Measurements from ENCODE around the gene SLC16A12.
"Not testable (repeated sequence)": the region's sequence is repeated elsewhere in the genome, so short reads cannot be mapped to it uniquely, and the experiment has no call there.

Gene SLC16A12

DNA sequence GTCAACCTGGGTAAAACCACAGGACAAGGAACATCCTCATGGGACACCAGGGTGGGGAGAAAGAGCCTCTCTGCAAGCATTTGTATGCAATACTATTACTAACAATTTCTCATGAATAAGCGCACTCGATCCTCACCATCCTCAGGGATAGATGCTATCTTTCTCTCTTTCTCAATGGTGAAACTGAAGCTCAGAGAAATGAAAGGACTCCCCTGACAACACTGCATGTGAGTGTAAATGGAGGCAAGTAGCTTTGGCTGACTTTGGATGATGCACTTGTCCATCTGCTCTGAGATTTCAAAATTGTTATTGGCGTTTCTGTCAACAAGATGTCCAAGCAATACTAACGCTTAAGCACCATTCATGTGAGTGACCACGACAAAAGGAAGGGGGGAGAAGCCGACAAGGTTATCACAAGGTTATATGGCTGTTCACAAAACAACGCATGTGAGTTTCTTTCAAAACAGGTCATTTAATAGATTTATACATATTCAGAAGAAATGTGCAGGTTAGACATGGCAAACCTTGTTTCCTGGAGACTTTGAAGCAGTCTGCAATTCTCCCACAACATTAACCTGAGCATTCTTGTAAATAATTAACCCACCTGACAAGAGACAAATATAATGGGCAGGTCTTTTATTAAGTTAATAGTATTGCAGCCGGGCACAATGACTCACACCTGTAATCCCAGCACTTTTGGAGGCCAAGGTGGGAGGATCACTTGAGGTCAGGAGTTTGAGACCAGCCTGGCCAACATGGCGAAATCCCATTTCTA is 67.0 kb downstream of the SLC16A12 start:
- no peak for DNase-seq

DNA sequence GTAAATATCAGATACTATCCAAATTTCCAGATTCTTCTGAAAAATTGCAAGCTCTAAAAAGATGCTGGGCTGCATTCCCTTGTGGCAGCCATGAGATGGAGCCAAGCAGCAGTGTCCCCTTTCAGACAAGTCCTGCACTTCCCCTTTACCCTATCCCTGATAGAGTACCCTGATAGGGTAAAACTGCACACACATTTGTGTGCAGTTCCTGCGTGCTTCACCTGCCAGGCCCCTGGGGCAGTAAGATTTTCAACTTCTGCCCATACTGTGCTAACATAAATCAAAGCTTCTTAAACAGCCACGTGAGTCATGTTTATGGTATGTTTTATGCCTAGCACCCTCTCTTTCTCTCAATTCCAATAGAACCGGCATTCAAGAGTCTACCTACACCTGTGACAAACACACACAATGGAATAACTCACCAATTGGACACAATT is 68.8 kb downstream of the SLC16A12 start:
- DNase-seq = peak; percentile 48

DNA sequence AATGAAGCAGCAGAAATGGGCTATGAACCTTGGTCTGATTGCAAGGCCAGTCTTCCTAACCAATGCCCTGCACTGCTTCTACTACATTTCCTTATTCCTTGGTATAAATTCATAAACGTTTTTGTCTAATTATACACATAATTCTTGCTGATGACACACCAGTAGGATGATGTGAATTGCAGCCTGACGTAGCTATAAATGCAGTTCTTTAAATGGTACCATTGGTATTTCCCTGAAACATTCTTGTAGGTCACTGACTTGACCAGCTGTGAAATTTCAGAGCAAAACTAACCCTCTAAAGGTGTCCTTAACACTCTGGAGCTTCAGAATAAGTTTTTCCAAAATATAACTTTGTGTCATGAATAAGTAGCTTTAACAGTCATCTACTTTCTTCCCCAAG is 70.2 kb downstream of the SLC16A12 start:
- no peak for DNase-seq

DNA sequence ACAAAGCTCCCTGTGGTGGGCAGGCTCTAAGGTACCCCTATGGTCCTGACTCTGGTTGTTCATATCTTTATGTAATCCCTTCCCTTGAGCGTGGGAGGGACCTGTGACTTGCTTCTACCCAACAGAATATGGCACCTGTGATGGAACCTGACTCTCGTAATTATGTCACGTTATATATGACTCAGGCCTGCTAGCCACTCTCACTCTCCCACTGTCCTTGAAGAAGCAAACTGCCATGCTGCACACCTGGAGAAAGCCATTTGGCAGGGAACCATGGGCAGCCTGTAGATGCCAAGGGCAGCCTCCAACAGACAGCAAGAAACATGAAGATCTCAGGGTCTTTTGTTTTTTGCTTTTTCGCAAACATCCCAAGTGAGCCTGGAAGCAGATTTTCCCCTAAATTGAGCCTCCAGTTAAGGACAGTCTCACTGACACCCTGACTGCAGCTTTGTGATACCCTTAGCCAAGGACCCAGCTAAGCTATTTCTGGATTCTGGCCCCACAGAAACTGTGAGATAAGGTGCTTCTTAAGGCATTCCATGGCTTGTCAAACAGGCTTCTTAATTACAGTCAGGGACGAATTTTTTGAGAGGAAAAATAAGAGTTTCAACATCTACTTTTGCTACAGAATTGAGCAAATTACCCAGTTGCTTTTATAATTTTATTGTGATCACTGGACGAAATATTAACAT is 71.4 kb downstream of the SLC16A12 start:
- DNase-seq = no peak

DNA sequence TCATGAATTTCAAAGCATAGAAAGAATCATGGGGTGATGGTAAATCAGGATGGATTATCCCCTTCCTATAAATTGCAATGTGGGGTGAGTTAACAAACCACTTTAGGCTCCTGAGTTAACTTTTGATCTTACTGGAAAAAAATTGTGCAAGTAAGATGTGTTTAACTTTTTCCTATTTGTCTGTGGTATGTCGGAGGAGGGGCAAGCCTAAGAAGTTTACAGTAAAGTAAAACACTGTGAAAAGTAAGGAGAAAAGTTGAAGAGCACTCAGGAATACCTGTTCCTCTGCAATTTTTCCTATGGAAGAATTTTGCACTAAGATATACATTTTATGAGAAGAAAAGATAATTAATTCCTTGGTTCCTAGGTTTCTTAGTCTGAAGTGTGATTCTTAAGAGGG is 76.6 kb downstream of the SLC16A12 start:
- DNase-seq = peak; percentile 19

DNA sequence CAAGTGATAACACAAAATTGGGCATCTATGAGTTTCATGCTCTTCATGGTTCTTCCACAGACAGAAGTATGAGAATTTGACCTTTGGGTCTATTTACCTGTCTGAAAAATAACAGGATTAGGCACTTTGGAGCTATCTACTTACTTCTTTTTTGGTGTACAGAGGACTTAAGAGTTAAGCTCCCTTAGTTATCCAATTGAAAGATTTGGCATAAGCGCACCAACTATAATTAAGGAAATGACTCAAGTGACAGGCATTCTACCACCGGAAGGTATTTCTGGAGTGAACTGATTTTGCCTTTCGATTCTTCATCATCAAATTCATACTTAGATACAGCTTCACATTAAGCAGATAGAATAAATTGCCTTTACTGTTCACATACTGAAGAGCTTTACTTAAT is 77.1 kb downstream of the SLC16A12 start:
- peak; percentile 77 for DNase-seq

DNA sequence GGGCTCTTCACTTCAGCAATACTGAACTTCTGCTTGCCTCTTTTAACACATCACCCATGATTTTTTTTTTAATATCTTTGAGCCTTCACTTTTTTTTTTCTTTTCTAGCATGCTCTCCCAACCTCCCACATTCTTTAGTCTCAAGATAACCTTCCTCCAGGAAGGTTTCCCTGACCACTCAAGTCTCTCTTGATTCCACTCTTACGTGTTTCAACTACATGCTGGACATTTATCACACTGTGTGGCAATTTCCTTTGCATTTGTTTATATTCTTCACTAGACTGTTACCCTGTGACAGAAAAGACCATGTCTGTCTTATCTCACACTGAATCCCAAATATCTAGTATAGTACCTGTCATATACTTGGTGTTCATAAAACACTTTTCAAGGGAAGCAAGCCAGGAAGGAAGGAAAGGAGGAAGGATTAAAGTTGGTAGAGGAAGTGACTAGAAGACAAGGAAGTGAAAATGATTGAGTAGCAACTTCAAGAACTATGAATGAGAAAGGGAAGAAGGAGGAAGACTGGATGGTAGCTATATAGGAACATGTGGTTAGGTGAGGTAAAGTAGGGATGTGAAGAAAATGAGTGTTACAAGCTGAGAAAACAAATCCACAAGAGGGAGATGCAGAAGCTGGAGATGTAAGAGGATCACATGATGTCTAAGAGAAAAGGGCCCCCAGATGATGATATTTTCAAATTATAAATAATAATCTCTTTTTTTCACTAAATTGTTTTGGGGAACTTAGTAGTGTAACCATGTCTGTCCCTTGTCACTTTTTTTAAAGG is 80.6 kb downstream of the SLC16A12 start:
- DNase-seq = no peak

DNA sequence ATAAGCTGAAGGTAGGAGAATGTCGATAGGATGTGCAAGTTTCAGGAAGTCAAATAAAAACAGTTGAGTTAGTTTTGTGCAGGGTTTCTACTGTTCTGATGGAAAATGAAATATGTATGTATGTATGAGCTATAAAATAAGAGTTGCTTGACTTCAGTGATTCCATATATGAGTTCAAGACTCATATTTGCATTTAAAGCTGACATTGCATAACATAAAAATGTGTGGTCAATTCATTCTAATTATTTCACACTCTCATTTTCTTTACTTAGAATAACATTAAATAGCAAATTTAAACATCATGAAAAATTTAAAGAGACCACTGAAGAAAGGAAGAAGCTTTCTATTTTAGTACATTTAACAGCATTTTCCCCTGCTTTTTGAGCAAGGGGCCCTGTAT is 83.2 kb downstream of the SLC16A12 start:
- no peak for DNase-seq

DNA sequence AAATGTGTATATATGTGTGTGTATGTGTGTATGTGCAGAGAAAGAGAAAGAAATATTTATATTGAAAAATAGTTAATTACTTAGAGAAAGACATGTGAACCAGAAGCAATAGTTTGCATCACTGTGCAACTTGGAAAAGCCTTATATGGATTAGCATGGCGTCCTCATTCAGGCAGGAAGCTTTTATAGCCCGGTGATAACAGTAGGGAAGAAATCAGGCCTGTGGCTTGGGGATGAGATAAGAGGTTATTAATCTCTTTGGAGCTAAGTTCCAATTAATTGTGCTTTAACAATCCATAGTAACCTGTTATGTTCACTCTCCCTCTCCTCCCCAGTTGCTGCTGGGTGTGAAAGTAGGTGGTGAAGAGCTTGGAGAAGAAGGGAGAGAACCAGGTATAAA is 84.5 kb downstream of the SLC16A12 start:
- no peak for DNase-seq

DNA sequence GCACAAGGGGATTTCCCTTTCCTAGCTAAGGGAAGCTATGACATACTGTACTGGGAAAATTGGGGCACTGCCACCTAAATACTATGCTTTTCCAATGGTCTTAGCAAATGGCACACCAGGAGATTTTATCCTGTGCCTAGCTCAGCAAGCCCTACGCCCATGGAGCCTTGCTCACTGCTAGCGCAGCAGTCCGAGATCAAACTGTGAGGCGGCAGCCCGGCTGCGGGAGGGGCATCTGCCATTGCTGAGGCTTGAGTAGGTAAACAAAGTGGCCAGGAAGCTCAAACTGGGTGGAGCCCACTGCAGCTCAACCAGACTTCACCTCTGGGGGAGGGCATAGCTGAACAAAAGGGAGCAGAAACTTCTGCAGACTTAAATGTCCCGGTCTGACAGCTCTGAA is 90.6 kb downstream of the SLC16A12 start:
- DNase-seq = not testable (repeated sequence)

DNA sequence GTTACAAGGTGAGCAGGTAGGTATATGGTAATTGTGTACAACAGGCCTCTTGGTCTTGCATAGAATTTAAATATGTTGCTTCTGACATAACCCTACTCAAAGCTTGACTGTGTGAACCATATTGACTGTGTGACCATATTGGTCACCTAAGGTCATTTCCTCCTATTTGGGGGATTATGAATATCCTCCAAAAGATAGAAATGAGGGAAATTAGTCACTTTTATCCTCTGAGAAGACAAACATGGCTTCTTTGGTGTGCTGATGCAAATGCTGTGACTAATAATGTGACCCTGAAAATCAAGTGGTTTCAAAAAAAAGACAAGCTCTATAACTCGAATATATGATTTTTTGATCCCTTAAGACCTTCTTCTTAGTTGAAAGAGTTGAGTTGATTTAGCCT is 93.1 kb downstream of the SLC16A12 start:
- no peak for DNase-seq

DNA sequence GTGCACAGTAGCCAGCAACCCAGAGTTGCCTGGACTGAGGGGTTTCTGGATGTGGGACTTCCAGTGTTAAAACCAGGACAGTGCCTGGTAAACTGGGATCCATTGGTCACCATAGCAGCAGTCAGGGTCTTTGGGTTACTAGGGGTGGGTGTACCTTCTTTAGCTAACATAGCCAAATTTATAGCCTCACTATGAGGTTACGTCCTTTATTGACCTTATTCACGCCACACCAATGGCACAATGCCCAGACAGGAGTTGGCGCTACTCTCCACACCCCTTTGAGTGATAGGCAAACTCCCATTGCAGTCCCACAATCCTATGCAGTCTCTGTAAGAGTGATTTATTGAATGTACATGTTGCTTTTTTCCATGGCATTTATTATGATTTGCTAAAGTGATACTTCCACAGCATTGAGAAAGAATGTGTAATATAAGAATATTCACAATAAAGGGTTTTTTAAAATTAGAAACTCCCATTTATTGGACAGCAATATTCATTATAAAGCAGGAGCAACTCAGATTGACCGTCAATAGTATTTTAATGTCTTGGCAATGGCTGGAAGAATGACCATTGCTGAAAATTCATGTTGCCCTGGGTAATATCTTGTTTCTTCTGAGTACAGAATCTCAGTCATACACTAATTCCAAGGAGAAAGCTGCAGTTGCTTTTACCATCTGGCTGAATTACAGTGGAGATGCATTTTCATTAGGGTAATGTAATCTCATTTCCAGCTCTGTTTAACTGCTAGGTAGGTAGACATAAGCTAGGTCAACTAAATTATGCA is 95.0 kb downstream of the SLC16A12 start:
- no peak for DNase-seq

DNA sequence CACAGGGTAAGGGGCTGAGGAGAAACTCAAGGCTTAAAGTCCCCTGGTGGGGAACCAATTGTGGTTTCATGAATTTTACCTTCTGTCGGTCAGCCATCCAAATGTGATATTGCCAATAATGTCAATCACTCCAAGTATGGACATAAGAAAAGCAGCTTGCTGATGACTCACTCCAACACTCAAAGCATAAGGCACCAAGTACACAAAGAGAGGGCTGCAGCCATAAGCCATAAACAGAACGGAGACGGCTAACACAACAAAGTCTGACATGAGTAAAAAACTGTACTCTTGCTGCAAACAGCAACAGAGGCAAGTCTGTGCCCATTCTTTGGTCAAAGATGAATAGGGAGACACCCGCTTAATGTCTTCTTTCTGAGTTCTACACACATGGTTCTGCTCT is 96.9 kb downstream of the SLC16A12 start:
- no peak for DNase-seq

DNA sequence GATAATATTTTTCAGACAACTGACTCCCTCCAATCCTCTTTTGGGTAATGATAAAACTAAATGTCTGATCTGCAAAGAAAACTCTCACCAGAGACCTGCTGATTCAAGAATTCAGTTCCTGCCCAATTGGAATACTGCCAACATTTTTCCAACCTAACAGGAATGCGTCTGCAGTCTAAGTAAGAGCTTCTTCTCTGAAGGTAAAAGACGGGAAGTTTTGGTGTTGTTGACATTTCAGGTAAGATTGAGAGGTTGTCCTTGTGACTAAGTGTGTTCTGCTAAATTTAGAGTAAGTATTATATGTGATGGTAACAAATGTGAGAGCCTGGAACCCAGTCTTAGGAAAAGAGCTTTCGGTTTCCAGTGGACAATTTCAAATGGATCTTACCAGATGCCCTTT is 103.4 kb downstream of the SLC16A12 start:
- DNase-seq = peak; percentile 69

DNA sequence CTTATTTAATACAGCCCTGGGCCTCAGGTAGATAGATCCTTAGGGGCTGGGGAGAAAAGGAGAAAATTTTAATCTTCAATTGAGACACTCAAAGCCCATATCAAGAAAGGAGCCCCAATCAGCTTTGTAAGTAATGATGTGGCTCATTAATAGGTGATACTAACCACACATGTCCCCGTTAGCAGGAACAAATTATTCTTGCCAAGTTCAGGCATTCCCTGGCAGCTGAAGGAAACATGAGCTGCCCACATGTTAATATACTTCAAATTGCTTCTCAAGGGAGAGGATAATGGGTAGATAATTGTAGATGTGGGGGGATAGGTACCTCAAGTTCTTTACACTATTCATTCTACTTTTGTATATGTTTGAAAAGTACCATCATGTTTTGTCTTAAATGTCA is 106.5 kb downstream of the SLC16A12 start:
- no peak for DNase-seq

DNA sequence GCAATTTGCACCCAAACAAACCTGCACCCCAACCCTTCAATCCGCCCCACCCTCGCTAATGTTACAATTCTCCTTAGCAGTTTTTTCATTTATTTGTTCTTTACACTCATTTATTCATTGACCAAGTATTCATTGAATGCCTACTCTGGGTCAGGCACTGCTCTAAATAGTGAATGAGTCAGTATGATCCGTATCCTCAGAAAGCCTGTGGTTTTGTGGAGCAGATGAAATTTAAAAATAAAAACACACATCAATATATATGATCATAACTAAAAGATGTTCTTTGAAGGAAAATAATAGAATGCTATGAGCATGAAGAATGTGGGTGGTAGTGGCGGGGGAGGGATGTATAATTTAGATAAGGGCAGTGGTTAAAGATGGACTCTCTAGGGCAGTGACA is 107.8 kb downstream of the SLC16A12 start:
- peak; percentile 84 for DNase-seq

DNA sequence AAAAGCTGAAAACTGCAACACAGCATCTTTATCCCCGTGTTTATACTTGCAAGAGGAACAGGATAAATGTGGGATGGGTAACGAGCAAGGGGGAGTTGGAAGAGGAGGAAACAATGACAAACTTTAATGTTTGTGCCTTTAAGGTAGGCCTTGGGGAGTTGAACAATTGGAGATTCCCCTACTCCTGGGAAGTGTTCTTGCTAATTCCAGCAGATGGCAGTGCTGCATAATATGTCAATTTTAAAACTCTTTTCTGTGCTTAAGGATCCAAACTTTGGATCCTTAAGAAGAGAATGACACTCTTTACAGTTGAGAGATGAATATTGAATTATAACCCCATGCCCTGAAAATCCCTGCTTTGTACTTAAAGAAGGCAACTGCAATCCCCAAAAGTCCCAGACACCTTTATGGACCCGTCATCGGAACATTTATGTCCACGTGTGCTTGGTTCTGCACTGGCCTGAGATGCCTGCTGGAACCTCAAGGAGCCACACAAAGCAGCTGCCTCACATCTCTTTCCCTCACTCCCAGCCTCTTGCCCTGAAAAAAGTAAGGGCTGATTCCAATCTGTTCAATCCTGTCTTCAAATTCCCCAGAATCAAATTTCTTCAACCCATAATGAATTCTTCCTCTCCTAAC is 109.0 kb downstream of the SLC16A12 start:
- peak; percentile 67 for DNase-seq

DNA sequence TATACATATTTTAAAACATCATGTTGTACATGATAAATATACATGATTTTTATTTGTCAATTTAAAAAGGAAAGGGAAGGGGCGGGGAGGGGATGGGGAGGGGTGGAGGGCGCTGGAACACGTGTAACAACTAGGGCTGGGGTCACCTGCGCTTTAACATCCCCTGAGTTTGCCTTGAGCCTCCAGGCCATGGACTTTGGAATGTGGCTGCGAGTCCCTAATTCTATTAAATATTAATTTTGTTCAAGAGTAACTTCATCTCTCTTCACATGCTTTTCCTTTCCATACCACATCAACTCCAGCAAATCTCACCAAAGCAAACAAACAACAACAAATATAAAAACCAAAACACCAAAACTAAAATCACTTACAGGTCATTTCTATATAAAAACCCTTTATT is 110.4 kb downstream of the SLC16A12 start:
- no peak for DNase-seq

DNA sequence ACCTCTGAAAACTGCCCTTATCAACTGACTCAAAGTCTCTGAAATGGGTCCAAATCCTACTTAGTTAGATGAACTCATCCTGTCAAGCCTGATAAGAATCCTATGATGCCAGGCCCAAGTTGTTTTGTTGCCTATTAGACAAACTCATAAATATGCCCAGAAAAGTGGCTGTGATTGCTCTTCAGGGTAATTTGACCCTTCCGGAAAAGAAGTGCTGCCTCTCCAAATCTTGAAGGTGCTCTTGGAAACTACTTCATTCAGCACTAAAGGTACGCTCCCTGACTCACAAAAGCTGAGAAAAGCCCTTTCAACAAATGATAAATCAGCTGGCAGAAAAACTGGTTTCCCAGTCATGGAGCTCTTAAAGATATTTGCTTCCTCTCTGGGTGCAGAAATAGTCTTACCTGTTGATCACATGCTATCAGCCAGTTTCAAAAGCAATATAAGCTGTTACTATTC is 114.3 kb downstream of the SLC16A12 start:
- DNase-seq = no peak

DNA sequence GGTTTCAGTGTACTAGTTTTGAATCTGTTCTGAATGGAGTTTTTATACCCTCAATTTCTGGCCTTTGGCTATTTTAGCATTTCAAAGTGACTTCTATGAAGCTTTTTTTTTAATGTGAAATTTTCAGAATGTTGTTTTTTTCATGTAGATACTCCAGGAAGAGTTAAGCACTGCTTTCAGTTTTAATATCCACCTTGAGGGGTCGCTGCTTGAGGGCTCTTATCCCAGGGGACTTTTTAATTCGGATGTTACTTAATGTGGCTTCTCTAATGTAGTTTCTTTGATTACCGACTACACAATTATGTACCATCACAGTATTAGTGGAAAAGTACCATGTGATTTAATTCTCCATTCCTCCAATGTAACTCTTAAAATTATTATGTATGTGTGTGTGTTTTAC is 115.8 kb downstream of the SLC16A12 start:
- DNase-seq = peak; percentile 25

DNA sequence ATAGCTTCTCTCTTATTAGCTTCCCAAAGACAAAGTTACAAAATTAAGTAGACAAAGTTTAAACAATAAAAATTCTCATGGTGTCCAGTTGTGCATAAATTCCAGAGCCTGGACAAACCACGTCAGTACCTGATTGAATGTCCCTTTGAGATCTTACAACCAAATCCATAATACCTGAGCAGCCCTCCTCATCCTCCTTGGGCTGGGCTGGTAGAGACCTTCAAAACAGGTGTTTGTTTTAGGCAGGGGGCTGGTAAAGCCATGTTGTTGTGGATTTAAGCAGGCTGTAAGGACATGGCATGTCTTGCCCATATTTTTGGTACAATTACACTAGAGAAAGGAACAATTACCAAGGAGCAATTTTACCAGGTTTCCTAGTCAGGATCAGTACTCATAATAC is 118.9 kb downstream of the SLC16A12 start:
- DNase-seq = no peak

Measured in fibroblast of skin of scalp (primary cell).